GM23338 (cell line): ENCODE measurements around the gene SUPT3H. TPM values are rescaled to one million over a fixed set of nuclear protein-coding genes. Genes with fewer than 3 reads are reported as not detected.

Source experiments
- ATAC-seq: fragments of 200-7000 bp; cut with Tn5 transposase; 3 replicates; pipeline ENCODE4 v1.9.1; 2020
- DNase-seq: peaks from one replicate; pipeline ENCODE4 v3.0.0-alpha.2; 2015; ENCODE audit warnings: low spot score
- H2AFZ ChIP-seq: fragments of 200-600 bp; sonication (generic); 2 replicates; pipeline ENCODE4 v1.8.0; 2016; ENCODE audit warnings: antibody characterized with exemption, mild to moderate bottlenecking, moderate library complexity
- H3F3A ChIP-seq: fragments of 200-600 bp; sonication (generic); replicated peaks from 2 replicates; pipeline ENCODE4 v1.8.0; 2017; ENCODE audit warnings: antibody characterized with exemption, mixed run types, low read depth
- H3K27ac ChIP-seq: fragments of 200-600 bp; sonication (generic); 2 replicates; pipeline ENCODE4 v1.6.1; 2016; ENCODE audit warnings: low read depth
- H3K27me3 ChIP-seq: fragments of 200-600 bp; sonication (generic); 2 replicates; pipeline ENCODE4 v1.8.0; 2016; ENCODE audit warnings: mild to moderate bottlenecking, mixed run types, moderate library complexity; ENCODE audit not compliant: insufficient read depth
- H3K36me3 ChIP-seq: fragments of 200-600 bp; sonication (generic); 2 replicates; pipeline ENCODE4 v1.8.0; 2016; ENCODE audit warnings: mild to moderate bottlenecking; ENCODE audit not compliant: insufficient read depth
- H3K4me1 ChIP-seq: fragments of 200-600 bp; sonication (generic); 2 replicates; pipeline ENCODE4 v1.8.0; 2016; ENCODE audit warnings: mild to moderate bottlenecking, moderate library complexity; ENCODE audit not compliant: insufficient read depth
- H3K4me2 ChIP-seq: fragments of 200-600 bp; sonication (generic); 2 replicates; pipeline ENCODE4 v1.7.1; 2017; ENCODE audit warnings: mixed run types
- H3K4me3 ChIP-seq: fragments of 200-600 bp; sonication (generic); 2 replicates; pipeline ENCODE4 v1.6.1; 2016; ENCODE audit warnings: mixed run types
- H3K79me2 ChIP-seq: fragments of 200-600 bp; sonication (generic); replicated peaks from 2 replicates; pipeline ENCODE4 v1.8.0; 2017; ENCODE audit warnings: mild to moderate bottlenecking; ENCODE audit not compliant: insufficient read depth
- H3K9me2 ChIP-seq: fragments of 200-600 bp; sonication (generic); 2 replicates; pipeline ENCODE4 v1.8.0; 2017; ENCODE audit not compliant: insufficient read depth
- H4K20me1 ChIP-seq: fragments of 200-600 bp; sonication (generic); replicated peaks from 2 replicates; pipeline ENCODE4 v1.8.0; 2017; ENCODE audit warnings: mild to moderate bottlenecking; ENCODE audit not compliant: insufficient read depth
- H3K27ac Mint-ChIP-seq: 2 replicates; pipeline ENCODE4 v1.8.0; 2020; ENCODE audit warnings: inconsistent platforms, mild to moderate bottlenecking, moderate library complexity, mixed read lengths
- H3K27me3 Mint-ChIP-seq: 3 replicates; pipeline ENCODE4 v1.8.0; 2022; ENCODE audit warnings: low read depth, mild to moderate bottlenecking, moderate library complexity, mixed read lengths, inconsistent platforms; ENCODE audit not compliant: insufficient read depth, poor library complexity
- H3K36me3 Mint-ChIP-seq: 3 replicates; pipeline ENCODE4 v1.8.0; 2021; ENCODE audit warnings: low read depth, mild to moderate bottlenecking, inconsistent platforms, moderate library complexity, mixed read lengths
- H3K4me1 Mint-ChIP-seq: 3 replicates; pipeline ENCODE4 v1.8.0; 2020; ENCODE audit warnings: mild to moderate bottlenecking, inconsistent platforms, mixed read lengths
- H3K4me3 Mint-ChIP-seq: 3 replicates; pipeline ENCODE4 v1.8.0; 2021; ENCODE audit warnings: moderate library complexity, mild to moderate bottlenecking, inconsistent platforms, mixed read lengths
- H3K9me3 Mint-ChIP-seq: 3 replicates; pipeline ENCODE4 v1.8.0; 2020; ENCODE audit warnings: moderate library complexity, mild to moderate bottlenecking, inconsistent platforms, mixed read lengths
- CREB1 ChIP-seq: fragments of 250-450 bp; sonication (Bioruptor Pico); IDR thresholded peaks from 2 replicates; pipeline ENCODE4 v1.5.0; 2020; ENCODE audit warnings: low read depth, mild to moderate bottlenecking, moderate library complexity
- ETS1 ChIP-seq: IDR thresholded peaks from 2 replicates; pipeline ENCODE4 v1.6.1; 2016; ENCODE audit warnings: antibody characterized with exemption
- EZH2 ChIP-seq: fragments of 200-600 bp; sonication (generic); IDR thresholded peaks from one replicate; pipeline ENCODE4 v1.8.0; 2017; ENCODE audit warnings: antibody characterized with exemption, mild to moderate bottlenecking, low read depth; ENCODE audit not compliant: unreplicated experiment
- EZH2phosphoT487 ChIP-seq: fragments of 200-600 bp; sonication (generic); IDR thresholded peaks from one replicate; pipeline ENCODE4 v1.8.1; 2018; ENCODE audit warnings: antibody characterized with exemption; ENCODE audit not compliant: unreplicated experiment
- JUNB ChIP-seq: IDR thresholded peaks from one replicate; pipeline ENCODE4 v1.6.1; 2016; ENCODE audit warnings: antibody characterized with exemption; ENCODE audit not compliant: unreplicated experiment
- POLR2AphosphoS5 ChIP-seq: IDR thresholded peaks from 2 replicates; pipeline ENCODE4 v1.6.1; 2016; ENCODE audit warnings: antibody characterized with exemption, low read depth
- ZNF114 ChIP-seq: fragments of 250-450 bp; sonication (Bioruptor Pico); IDR thresholded peaks from 2 replicates; pipeline ENCODE4 v1.5.0; 2020; ENCODE audit warnings: mild to moderate bottlenecking, moderate library complexity
- ZNF331 ChIP-seq: fragments of 250-450 bp; sonication (Bioruptor Pico); IDR thresholded peaks from 2 replicates; pipeline ENCODE4 v1.5.0; 2020; ENCODE audit warnings: low read depth, mild to moderate bottlenecking, moderate library complexity
- polyA plus RNA-seq: library from polyadenylated mRNA; unstranded; fragments of >200 nt; fragmentation: Nextera tagmentation; extraction: Ambion mirVana; gene quantifications from 2 replicates; pipeline ENCODE4 v1.2.1, GENCODE V29; 2016
- total RNA-seq: library from RNA; depleted of rRNA; stranded (reverse); fragments of >200 nt; shearing (Covaris generic); gene quantifications from 2 replicates; pipeline ENCODE4 v1.2.3, GENCODE V29; 2014
- TF ChIP-seq, protein P1 (sequence below), 2 experiments: fragments of 200-600 bp in 1 of 2; sonication (generic) in 1 of 2; conservative IDR thresholded peaks; 2 replicates each; pipeline versions ENCODE4 v1.5.1 to v1.6.1; 2016 to 2017; ENCODE audit warnings: antibody characterized with exemption in 2 of 2, low read depth in 2 of 2, mild to moderate bottlenecking in 2 of 2, moderate library complexity in 1 of 2
- TF ChIP-seq, protein P2 (sequence below): IDR thresholded peaks from one replicate; pipeline ENCODE4 v1.6.1; 2018; ENCODE audit warnings: antibody characterized with exemption; ENCODE audit not compliant: unreplicated experiment

Gene SUPT3H
- total and polyA plus RNA-seq, 2 experiments from 2014 or later, result 11.4 to 30.1 TPM

GRCh38 chr6:45327956-45328522 lies 49.7 kb downstream of the SUPT3H start, which contains the start of gene RUNX2:
Gene RUNX2 (plus strand): TSS chr6:45328330. CDS start chr6:45328727, 397 bp downstream.
- peak; percentile 88 for ATAC-seq
- peak; percentile 28 for DNase-seq
- peak within 1 kb of the TSS; percentile 14; the same call in 1 of the 2 replicates for H3K4me2 ChIP-seq

DNA sequence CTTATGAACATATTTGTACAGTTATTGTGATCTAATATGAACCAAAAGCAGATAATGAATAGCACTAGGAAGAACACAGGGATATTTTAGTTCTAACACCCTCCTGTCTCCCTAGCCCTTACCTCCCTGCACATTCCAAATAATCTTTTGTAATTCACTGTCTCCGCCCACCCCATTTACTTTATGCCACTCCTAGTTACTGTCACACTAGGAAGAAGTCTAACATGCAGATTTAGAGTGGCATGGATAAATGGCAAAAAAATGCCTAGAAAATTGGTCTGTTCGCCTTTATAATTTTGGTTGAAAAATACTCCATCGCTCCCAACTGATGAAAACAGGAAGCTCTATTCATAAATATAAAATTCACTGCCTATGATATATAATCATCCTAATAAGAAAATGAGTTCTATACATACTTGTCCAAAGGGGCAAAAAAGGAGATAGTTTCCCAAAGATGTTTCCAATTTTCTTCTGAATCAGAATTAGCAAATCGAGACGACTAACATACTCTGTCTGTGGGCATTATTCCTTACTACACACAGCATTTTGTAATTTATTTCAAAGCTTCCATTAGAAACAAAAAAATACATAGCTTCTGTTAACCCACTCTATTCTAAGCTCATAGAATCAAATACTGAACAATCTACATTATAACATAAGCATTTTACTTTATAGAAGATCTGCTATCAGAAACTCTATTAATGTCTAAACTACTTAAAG lies 50.9 kb downstream of the SUPT3H start:
- peaks cover 4% of the 10 kb centered on the region; the same call in 1 of the 2 replicates for H3K4me1 ChIP-seq
- 0 out of 2 replicates have a peak overlapping the region, but pooled peaks have one; percentile 57 for H3K27ac Mint-ChIP-seq
- H2AFZ ChIP-seq, result no peak overlapping the region
- H3K36me3 ChIP-seq, result no peaks in the 10 kb centered on the region
- peaks cover 35% of the 10 kb centered on the region for H3K4me1 Mint-ChIP-seq
- H3K4me3 Mint-ChIP-seq, result no peak overlapping the region
- H3K9me2 ChIP-seq, result no peaks in the 10 kb centered on the region
- H3K79me2 ChIP-seq, result no peaks in the 10 kb centered on the region
- H3F3A ChIP-seq, result no peaks in the 10 kb centered on the region
- no peak overlapping the region for H3K4me2 ChIP-seq
- H3K27ac ChIP-seq, result no peak overlapping the region
- DNase-seq, result peak; percentile 47
- no peak overlapping the region for H3K4me3 ChIP-seq
- no peaks in the 10 kb centered on the region for H4K20me1 ChIP-seq
- no peak for TF ChIP-seq EZH2
- TF ChIP-seq, protein P1, sequence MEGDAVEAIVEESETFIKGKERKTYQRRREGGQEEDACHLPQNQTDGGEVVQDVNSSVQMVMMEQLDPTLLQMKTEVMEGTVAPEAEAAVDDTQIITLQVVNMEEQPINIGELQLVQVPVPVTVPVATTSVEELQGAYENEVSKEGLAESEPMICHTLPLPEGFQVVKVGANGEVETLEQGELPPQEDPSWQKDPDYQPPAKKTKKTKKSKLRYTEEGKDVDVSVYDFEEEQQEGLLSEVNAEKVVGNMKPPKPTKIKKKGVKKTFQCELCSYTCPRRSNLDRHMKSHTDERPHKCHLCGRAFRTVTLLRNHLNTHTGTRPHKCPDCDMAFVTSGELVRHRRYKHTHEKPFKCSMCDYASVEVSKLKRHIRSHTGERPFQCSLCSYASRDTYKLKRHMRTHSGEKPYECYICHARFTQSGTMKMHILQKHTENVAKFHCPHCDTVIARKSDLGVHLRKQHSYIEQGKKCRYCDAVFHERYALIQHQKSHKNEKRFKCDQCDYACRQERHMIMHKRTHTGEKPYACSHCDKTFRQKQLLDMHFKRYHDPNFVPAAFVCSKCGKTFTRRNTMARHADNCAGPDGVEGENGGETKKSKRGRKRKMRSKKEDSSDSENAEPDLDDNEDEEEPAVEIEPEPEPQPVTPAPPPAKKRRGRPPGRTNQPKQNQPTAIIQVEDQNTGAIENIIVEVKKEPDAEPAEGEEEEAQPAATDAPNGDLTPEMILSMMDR (conservative IDR thresholded peaks at IDR 0.05; ENCODE audit: low read depth in 2 of 2), result no peak
- TF ChIP-seq POLR2AphosphoS5, result no peak
- H3K36me3 Mint-ChIP-seq, result no peaks in the 10 kb centered on the region
- H3K27me3 Mint-ChIP-seq, result peaks cover 3% of the 10 kb centered on the region
- peak; percentile 57 for ATAC-seq
- H3K27me3 ChIP-seq, result no peaks in the 10 kb centered on the region
- H3K9me3 Mint-ChIP-seq, result no peaks in the 10 kb centered on the region

More at GRCh38 chr6:45327956-45328522, 49.7 kb downstream of the SUPT3H start, which contains the start of gene RUNX2:
- H3K4me3 ChIP-seq, result no peak within 1 kb of the TSS
- TF ChIP-seq POLR2AphosphoS5 (no peak), EZH2phosphoT487 (no peak), EZH2 (no peak), ETS1 (no peak), ZNF331 (CRISPR knock-in tag) (no peak), JUNB (no peak), CREB1 (CRISPR knock-in tag) (no peak), ZNF114 (no peak)
- TF ChIP-seq, protein P2, sequence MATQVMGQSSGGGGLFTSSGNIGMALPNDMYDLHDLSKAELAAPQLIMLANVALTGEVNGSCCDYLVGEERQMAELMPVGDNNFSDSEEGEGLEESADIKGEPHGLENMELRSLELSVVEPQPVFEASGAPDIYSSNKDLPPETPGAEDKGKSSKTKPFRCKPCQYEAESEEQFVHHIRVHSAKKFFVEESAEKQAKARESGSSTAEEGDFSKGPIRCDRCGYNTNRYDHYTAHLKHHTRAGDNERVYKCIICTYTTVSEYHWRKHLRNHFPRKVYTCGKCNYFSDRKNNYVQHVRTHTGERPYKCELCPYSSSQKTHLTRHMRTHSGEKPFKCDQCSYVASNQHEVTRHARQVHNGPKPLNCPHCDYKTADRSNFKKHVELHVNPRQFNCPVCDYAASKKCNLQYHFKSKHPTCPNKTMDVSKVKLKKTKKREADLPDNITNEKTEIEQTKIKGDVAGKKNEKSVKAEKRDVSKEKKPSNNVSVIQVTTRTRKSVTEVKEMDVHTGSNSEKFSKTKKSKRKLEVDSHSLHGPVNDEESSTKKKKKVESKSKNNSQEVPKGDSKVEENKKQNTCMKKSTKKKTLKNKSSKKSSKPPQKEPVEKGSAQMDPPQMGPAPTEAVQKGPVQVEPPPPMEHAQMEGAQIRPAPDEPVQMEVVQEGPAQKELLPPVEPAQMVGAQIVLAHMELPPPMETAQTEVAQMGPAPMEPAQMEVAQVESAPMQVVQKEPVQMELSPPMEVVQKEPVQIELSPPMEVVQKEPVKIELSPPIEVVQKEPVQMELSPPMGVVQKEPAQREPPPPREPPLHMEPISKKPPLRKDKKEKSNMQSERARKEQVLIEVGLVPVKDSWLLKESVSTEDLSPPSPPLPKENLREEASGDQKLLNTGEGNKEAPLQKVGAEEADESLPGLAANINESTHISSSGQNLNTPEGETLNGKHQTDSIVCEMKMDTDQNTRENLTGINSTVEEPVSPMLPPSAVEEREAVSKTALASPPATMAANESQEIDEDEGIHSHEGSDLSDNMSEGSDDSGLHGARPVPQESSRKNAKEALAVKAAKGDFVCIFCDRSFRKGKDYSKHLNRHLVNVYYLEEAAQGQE, result no peak
- H3K9me2 ChIP-seq, result no peaks in the 10 kb centered on the region
- Mint-ChIP-seq H3K27me3 (peaks cover 3% of the 10 kb centered on the region), H3K27ac (no peak within 1 kb of the TSS), H3K4me3 (peak within 1 kb of the TSS; percentile 11; the same call in 1 of the 3 replicates), H3K4me1 (peaks cover 34% of the 10 kb centered on the region), H3K36me3 (no peaks in the 10 kb centered on the region), H3K9me3 (no peaks in the 10 kb centered on the region)
- no peaks in the 10 kb centered on the region for H3F3A ChIP-seq
- H3K27me3 ChIP-seq, result no peaks in the 10 kb centered on the region
- H3K36me3 ChIP-seq, result no peaks in the 10 kb centered on the region
- H2AFZ ChIP-seq, result no peak within 1 kb of the TSS
- H3K79me2 ChIP-seq, result no peaks in the 10 kb centered on the region
- peaks cover 4% of the 10 kb centered on the region; the same call in 1 of the 2 replicates for H3K4me1 ChIP-seq
- 0 out of 2 replicates have a peak within 1 kb of the TSS, but pooled peaks have one; percentile 28 for H3K27ac ChIP-seq
- no peaks in the 10 kb centered on the region for H4K20me1 ChIP-seq
